Suprapubic skin (tissue), 4 donors: Measurements from ENCODE around the gene GNB1L. TPM values are rescaled to one million over a fixed set of nuclear protein-coding genes. Genes with fewer than 3 reads are reported as not detected.

Experiments
- DNase-seq, 2 donors: peaks; one replicate each; pipeline ENCODE4 v3.0.0-alpha.2; 2019; ENCODE audit warnings: low spot score in 2 of 2
- H3K27ac ChIP-seq: fragments of 200-600 bp; sonication (generic); one replicate; pipeline ENCODE4 v1.5.1; 2019
- H3K27me3 ChIP-seq: fragments of 200-600 bp; sonication (generic); one replicate; pipeline ENCODE4 v1.5.1; 2019
- H3K36me3 ChIP-seq: fragments of 200-600 bp; sonication (generic); one replicate; pipeline ENCODE4 v1.5.1; 2019
- H3K4me1 ChIP-seq: fragments of 200-600 bp; sonication (generic); one replicate; pipeline ENCODE4 v1.5.1; 2019
- H3K4me3 ChIP-seq: fragments of 200-600 bp; sonication (generic); one replicate; pipeline ENCODE4 v1.5.1; 2019; ENCODE audit warnings: mild to moderate bottlenecking
- H3K9me3 ChIP-seq: fragments of 200-600 bp; sonication (generic); one replicate; pipeline ENCODE4 v1.5.1; 2019
- CTCF ChIP-seq, 2 donors: fragments of 200-600 bp in 1 of 2; fragments of 450-650 bp in 1 of 2; sonication (generic) in 1 of 2; IDR thresholded peaks; one replicate each; pipeline ENCODE4 v1.5.1; 2016 to 2019; ENCODE audit warnings: antibody characterized with exemption in 2 of 2, mild to moderate bottlenecking in 1 of 2, moderate library complexity in 1 of 2
- EP300 ChIP-seq: sonication (generic); formaldehyde crosslinking; IDR thresholded peaks from one replicate; pipeline ENCODE4 v1.6.1; 2017; ENCODE audit warnings: antibody characterized with exemption
- POLR2A ChIP-seq, 2 donors: fragments of 450-650 bp; IDR thresholded peaks; one replicate each; pipeline ENCODE4 v1.6.1; 2017; ENCODE audit warnings: antibody characterized with exemption in 2 of 2, mild to moderate bottlenecking in 2 of 2, moderate library complexity in 2 of 2
- POLR2AphosphoS5 ChIP-seq, 3 donors: sonication (generic); formaldehyde crosslinking; IDR thresholded peaks; one replicate each; pipeline ENCODE4 v1.6.1; 2017; ENCODE audit warnings: antibody characterized with exemption in 3 of 3
- WGBS: methylation state at CpG from one replicate; pipeline ENCODE4 v1.1.5; 2018; 5-methylcytosine and 5-hydroxymethylcytosine counted together
- total RNA-seq, 4 donors: library from RNA; depleted of rRNA; stranded (reverse); fragments of >200 nt; gene quantifications; one replicate each; pipeline ENCODE4 v1.1.0, GENCODE V29; 2016

GNB1L gene
- total RNA-seq, 4 donors from 2014 or later: 6.3 to 14.6 (median 10.9) TPM

- WGBS: 87% methylated on average over 4 of the region's 7 CpGs
Measured at GRCh38 chr22:19739911-19740449, 114.7 kb downstream of the GNB1L start.

GRCh38 chr22:19739448-19739895 lies 115.2 kb downstream of the GNB1L start:
- H3K4me1 ChIP-seq: no peaks in the 10 kb centered on the region
- TF ChIP-seq EP300 (no peak), CTCF (IDR thresholded peaks at IDR 0.05) (no peak), POLR2AphosphoS5 (IDR thresholded peaks at IDR 0.05) (no peak), POLR2A (IDR thresholded peaks at IDR 0.05) (no peak)
- 62% methylated on average over 6 of the region's 16 CpGs for WGBS

More at GRCh38 chr22:19739911-19740449, 114.7 kb downstream of the GNB1L start:
- TF ChIP-seq CTCF (IDR thresholded peaks at IDR 0.05): no peak
- no peak for TF ChIP-seq POLR2A (IDR thresholded peaks at IDR 0.05)
- no peak for TF ChIP-seq POLR2AphosphoS5 (IDR thresholded peaks at IDR 0.05)
- TF ChIP-seq EP300: no peak
- Histone ChIP-seq H3K4me1 (no peaks in the 10 kb centered on the region), H3K4me3 (no peak overlapping the region), H3K27ac (no peak overlapping the region), H3K9me3 (no peaks in the 10 kb centered on the region), H3K36me3 (no peaks in the 10 kb centered on the region), H3K27me3 (peaks cover 3% of the 10 kb centered on the region)
- no peak for DNase-seq

GRCh38 chr22:19738664-19739447 lies 115.8 kb downstream of the GNB1L start:
- peaks cover 3% of the 10 kb centered on the region for H3K27me3 ChIP-seq
- no peaks in the 10 kb centered on the region for H3K4me1 ChIP-seq
- H3K27ac ChIP-seq: no peak overlapping the region
- no peaks in the 10 kb centered on the region for H3K36me3 ChIP-seq
- no peaks in the 10 kb centered on the region for H3K9me3 ChIP-seq
- WGBS: 65% methylated on average over 17 of the region's 31 CpGs
- DNase-seq: no peak
- no peak overlapping the region for H3K4me3 ChIP-seq
- TF ChIP-seq CTCF (IDR thresholded peaks at IDR 0.05) (no peak), EP300 (no peak), POLR2AphosphoS5 (IDR thresholded peaks at IDR 0.05) (no peak), POLR2A (IDR thresholded peaks at IDR 0.05) (no peak)

More at GRCh38 chr22:19739448-19739895, 115.2 kb downstream of the GNB1L start:
- Histone ChIP-seq H3K36me3 (no peaks in the 10 kb centered on the region), H3K27ac (no peak overlapping the region), H3K4me3 (no peak overlapping the region), H3K27me3 (peaks cover 3% of the 10 kb centered on the region), H3K9me3 (no peaks in the 10 kb centered on the region)
- no peak for DNase-seq

GRCh38 chr22:19737846-19738663 lies 116.6 kb downstream of the GNB1L start:
- Histone ChIP-seq H3K4me3 (no peak overlapping the region), H3K27ac (no peak overlapping the region), H3K27me3 (peaks cover 3% of the 10 kb centered on the region), H3K9me3 (no peaks in the 10 kb centered on the region), H3K36me3 (no peaks in the 10 kb centered on the region), H3K4me1 (no peaks in the 10 kb centered on the region)
- WGBS: 89% methylated on average over 5 of the region's 17 CpGs
- no peak for DNase-seq
- TF ChIP-seq CTCF (IDR thresholded peaks at IDR 0.05) (no peak), EP300 (no peak), POLR2AphosphoS5 (IDR thresholded peaks at IDR 0.05) (no peak), POLR2A (IDR thresholded peaks at IDR 0.05) (no peak)
